WTC11 (cell line): Measurements from ENCODE around the gene FILIP1L. TPM values are rescaled to one million over a fixed set of nuclear protein-coding genes. Genes with fewer than 3 reads are reported as not detected.

ENCODE experiments used
- ATAC-seq: fragments of 200-7000 bp; cut with Tn5 transposase; 2 replicates; pipeline ENCODE4 v1.10.0; 2021; ENCODE audit warnings: mild to moderate bottlenecking, moderate library complexity
- CTCF ChIA-PET: fragments of 300-600 bp; sonication (Branson Sonifier 250); formaldehyde crosslinking; loops from one replicate; lab custom pipeline; 2021; ENCODE audit warnings: antibody characterized with exemption; lab: Charles Lee
- POLR2A ChIA-PET: fragments of 350-600 bp; sonication (Branson Sonifier 250); formaldehyde crosslinking; loops from one replicate; lab custom pipeline; 2021; ENCODE audit warnings: antibody characterized with exemption; lab: Charles Lee
- DNase-seq: peaks from one replicate; pipeline ENCODE4 v3.0.0; 2021; ENCODE audit warnings: low spot score
- H3K27ac Mint-ChIP-seq: 2 replicates; pipeline ENCODE4 v1.8.0; 2021; ENCODE audit warnings: mixed read lengths
- H3K27me3 Mint-ChIP-seq: 2 replicates; pipeline ENCODE4 v1.8.0; 2021; ENCODE audit warnings: low read depth, mild to moderate bottlenecking, moderate library complexity, mixed read lengths
- H3K36me3 Mint-ChIP-seq: 2 replicates; pipeline ENCODE4 v1.8.0; 2021; ENCODE audit warnings: mixed read lengths
- H3K4me1 Mint-ChIP-seq: 2 replicates; pipeline ENCODE4 v1.8.0; 2022; ENCODE audit warnings: mixed read lengths
- H3K4me3 Mint-ChIP-seq: 2 replicates; pipeline ENCODE4 v1.8.0; 2021; ENCODE audit warnings: mild to moderate bottlenecking, moderate library complexity, mixed read lengths
- H3K9me3 Mint-ChIP-seq: 2 replicates; pipeline ENCODE4 v1.8.0; 2021; ENCODE audit warnings: mixed read lengths
- AR ChIP-seq: fragments of 250-450 bp; sonication (Bioruptor Pico); IDR thresholded peaks from 2 replicates; pipeline ENCODE4 v1.9.0; 2021; ENCODE audit warnings: mild to moderate bottlenecking
- ATF1 ChIP-seq: sonication (generic); formaldehyde crosslinking; IDR thresholded peaks from 2 replicates; pipeline ENCODE4 v1.8.1; 2023; ENCODE audit warnings: mild to moderate bottlenecking, moderate library complexity, missing genetic modification reagents
- CDX4 ChIP-seq: fragments of 250-450 bp; sonication (Bioruptor Pico); IDR thresholded peaks from 2 replicates; pipeline ENCODE4 v1.9.0; 2021; ENCODE audit warnings: moderate library complexity, mild to moderate bottlenecking, inconsistent platforms, borderline replicate concordance
- E2F4 ChIP-seq: sonication (generic); formaldehyde crosslinking; IDR thresholded peaks from 2 replicates; pipeline ENCODE4 v1.8.1; 2022; ENCODE audit warnings: low read depth, mild to moderate bottlenecking, moderate library complexity, missing genetic modification reagents, borderline replicate concordance
- FOXK1 ChIP-seq: sonication (generic); formaldehyde crosslinking; IDR thresholded peaks from 2 replicates; pipeline ENCODE4 v1.8.0; 2022; ENCODE audit warnings: mild to moderate bottlenecking, moderate library complexity, missing genetic modification reagents
- FOXP1 ChIP-seq: sonication (generic); formaldehyde crosslinking; IDR thresholded peaks from 2 replicates; pipeline ENCODE4 v1.8.0; 2022; ENCODE audit warnings: missing genetic modification reagents, mild to moderate bottlenecking, moderate library complexity, borderline replicate concordance
- FOXP4 ChIP-seq: sonication (generic); formaldehyde crosslinking; IDR thresholded peaks from 2 replicates; pipeline ENCODE4 v1.8.0; 2022; ENCODE audit warnings: mild to moderate bottlenecking, missing genetic modification reagents
- GABPB1 ChIP-seq: sonication (generic); formaldehyde crosslinking; IDR thresholded peaks from 2 replicates; pipeline ENCODE4 v1.8.1; 2023; ENCODE audit warnings: mild to moderate bottlenecking, missing genetic modification reagents
- GTF2I ChIP-seq: fragments of 250-450 bp; sonication (Bioruptor Pico); conservative IDR thresholded peaks from 2 replicates; pipeline ENCODE4 v1.4.0; 2021; ENCODE audit warnings: mild to moderate bottlenecking
- MYBL2 ChIP-seq: sonication (generic); formaldehyde crosslinking; IDR thresholded peaks from 2 replicates; pipeline ENCODE4 v1.8.1; 2023; ENCODE audit warnings: mild to moderate bottlenecking, moderate library complexity, missing genetic modification reagents
- PREB ChIP-seq: sonication (generic); formaldehyde crosslinking; IDR thresholded peaks from 2 replicates; pipeline ENCODE4 v1.8.1; 2022; ENCODE audit warnings: mild to moderate bottlenecking, missing genetic modification reagents, moderate library complexity, borderline replicate concordance
- PRRX2 ChIP-seq: fragments of 250-450 bp; sonication (Bioruptor Pico); IDR thresholded peaks from 2 replicates; pipeline ENCODE4 v1.8.0; 2021; ENCODE audit warnings: mild to moderate bottlenecking
- TCF7 ChIP-seq: sonication (generic); formaldehyde crosslinking; IDR thresholded peaks from 2 replicates; pipeline ENCODE4 v1.8.0; 2022; ENCODE audit warnings: mild to moderate bottlenecking, low read depth, missing genetic modification reagents, moderate library complexity
- ZBTB43 ChIP-seq: sonication (generic); formaldehyde crosslinking; IDR thresholded peaks from 2 replicates; pipeline ENCODE4 v1.8.1; 2023; ENCODE audit warnings: mild to moderate bottlenecking, missing genetic modification reagents
- total RNA-seq: library from RNA; stranded (reverse); gene quantifications from 3 replicates; pipeline ENCODE4 v1.2.3, GENCODE V29; 2021

Gene FILIP1L
- total RNA-seq, 1 experiment from 2014 or later = 0.17 TPM

GRCh38 chr3:99945328-99945995 lies 168.8 kb downstream of the FILIP1L start (continued):
- TF ChIP-seq PREB (no peak), GABPB1 (CRISPR knock-in tag) (no peak), CDX4 (CRISPR knock-in tag) (no peak)
- TF ChIP-seq, all 79 proteins: peak for 0

- CTCF ChIA-PET = no interaction called here
- no peak for DNase-seq
Measured at GRCh38 chr3:99943931-99944761, 170.2 kb downstream of the FILIP1L start.

More at GRCh38 chr3:99943931-99944761, 170.2 kb downstream of the FILIP1L start:
- POLR2A ChIA-PET = no interaction called here
- ATAC-seq = peak; percentile 55
- no peak for TF ChIP-seq TCF7
- TF ChIP-seq FOXP1 (CRISPR knock-in tag) = no peak
- no peak for TF ChIP-seq PRRX2 (CRISPR knock-in tag)
- TF ChIP-seq FOXK1 = no peak
- no peak for TF ChIP-seq E2F4 (CRISPR knock-in tag)
- TF ChIP-seq MYBL2 (CRISPR knock-in tag) = no peak
- no peak for TF ChIP-seq ATF1
- no peak for TF ChIP-seq AR (CRISPR knock-in tag)
- TF ChIP-seq GTF2I (CRISPR knock-in tag) = no peak
- TF ChIP-seq ZBTB43 (CRISPR knock-in tag) = no peak
- no peak for TF ChIP-seq FOXP4 (CRISPR knock-in tag)
- H3K27ac Mint-ChIP-seq = peak overlapping the region; percentile 6
- no peaks in the 10 kb centered on the region for H3K36me3 Mint-ChIP-seq
- no peak overlapping the region for H3K4me3 Mint-ChIP-seq
- H3K9me3 Mint-ChIP-seq = no peaks in the 10 kb centered on the region
- no peaks in the 10 kb centered on the region for H3K27me3 Mint-ChIP-seq
- H3K4me1 Mint-ChIP-seq = peaks cover 33% of the 10 kb centered on the region
